Fibroblast of gingiva (primary cell): ENCODE results near the gene AKR1B1.
A peak's percentile ranks its signal among the peaks of the same experiment; 100 is the strongest.

Experiments used
- DNase-seq: peaks from one replicate; pipeline ENCODE4 v3.0.0-alpha.2; 2011; ENCODE audit warnings: low read depth

AKR1B1 gene

DNA sequence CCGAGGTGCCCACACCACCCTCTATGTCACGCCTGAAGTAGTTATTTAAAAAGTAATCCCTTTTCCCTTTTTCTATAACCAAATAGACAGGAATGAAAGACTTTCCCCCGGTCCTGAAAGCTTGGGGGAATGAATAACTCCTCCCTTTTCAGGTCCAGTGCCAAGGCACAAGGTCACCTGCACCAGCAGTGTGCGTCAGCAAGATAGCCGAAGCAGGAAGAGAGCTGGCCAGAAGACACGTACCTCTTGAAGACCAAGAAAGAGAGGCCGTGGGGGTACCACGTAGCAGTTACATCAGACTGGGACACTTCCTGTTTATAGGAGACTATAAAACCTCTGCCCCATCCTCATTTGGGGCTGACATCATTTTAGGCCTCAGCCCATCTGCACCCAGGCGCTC lies 10.7 kb upstream of the AKR1B1 start:
- DNase-seq, result no peak

DNA sequence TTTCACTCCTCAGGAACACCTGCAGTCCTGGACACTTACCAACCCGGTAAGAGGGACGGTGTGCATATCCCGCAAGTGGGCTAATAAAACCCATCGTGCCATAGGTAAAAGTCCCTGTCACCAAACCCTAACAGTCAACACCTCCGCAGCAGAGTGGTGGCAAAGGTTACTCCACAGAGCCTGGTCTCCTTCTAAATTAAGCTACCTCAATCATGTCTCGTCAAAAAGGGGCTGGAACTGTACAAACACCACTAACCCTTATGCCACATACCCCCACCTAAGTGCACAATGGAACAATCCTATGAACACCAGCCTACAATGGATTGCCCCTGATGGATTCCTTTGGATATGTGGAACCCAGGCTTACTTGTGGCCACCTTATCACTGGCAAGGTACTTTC lies 9.6 kb upstream of the AKR1B1 start:
- DNase-seq, result no peak

- no peak for DNase-seq
Measured at GRCh38 chr7:134468054-134468453, 9.2 kb upstream of the AKR1B1 start.

DNA sequence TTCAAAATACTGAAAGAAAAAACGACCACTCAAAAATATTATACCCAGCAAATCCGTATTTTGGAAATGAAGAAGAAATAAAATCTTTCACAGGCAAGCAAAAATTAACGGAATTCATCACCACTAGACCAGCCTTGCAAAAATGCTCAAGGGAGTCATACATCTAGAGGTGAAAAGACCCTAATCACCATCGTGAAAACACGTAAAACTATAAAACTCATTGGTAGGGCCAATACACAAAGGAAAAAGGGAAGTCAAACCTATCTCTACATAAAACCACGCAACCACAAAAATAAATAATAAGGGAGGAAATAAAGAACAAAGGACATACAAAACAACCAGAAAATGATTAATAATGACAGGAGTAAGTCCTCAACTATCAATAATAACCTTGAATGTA lies 6.6 kb upstream of the AKR1B1 start:
- DNase-seq, result no peak

- DNase-seq, result no peak
Measured at GRCh38 chr7:134464496-134464895, 5.6 kb upstream of the AKR1B1 start.

GRCh38 chr7:134463751-134464150 lies 4.9 kb upstream of the AKR1B1 start:
- DNase-seq, result no peak

DNA sequence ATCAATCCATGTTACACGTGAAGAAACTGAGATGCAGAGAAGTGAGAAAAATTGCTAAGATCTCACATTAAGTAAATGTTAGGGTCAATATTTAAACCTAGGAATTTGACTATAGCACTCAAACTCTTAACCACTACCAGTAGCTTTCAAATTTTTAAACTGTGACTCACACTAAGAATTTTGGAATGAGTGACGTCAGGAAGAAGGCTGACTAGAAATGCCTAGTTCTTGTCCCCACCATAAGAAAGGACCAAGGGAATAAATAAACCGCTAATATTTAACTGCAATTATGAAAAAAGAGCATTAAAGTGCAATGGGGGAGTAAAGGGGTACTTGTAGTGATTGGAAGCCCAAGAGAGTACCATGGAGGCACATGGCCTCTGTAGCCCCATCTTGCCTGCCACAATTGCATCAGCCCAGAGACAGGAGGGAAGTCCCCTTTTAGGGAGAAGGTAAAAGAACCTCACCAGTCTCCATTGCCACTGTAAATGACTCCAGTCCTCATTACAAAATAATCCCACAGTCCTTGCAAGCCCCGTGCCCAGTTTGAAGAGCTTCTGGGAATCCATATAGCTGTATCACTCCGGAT lies 3.5 kb upstream of the AKR1B1 start:
- DNase-seq, result peak; percentile 59

- DNase-seq, result no peak
Measured at GRCh38 chr7:134461916-134462315, 3.0 kb upstream of the AKR1B1 start.

GRCh38 chr7:134459981-134460380 lies 1.1 kb upstream of the AKR1B1 start:
- peak; percentile 44 for DNase-seq

GRCh38 chr7:134458341-134458805 lies 527 bp downstream of the AKR1B1 start:
- DNase-seq, result peak; percentile 39

DNA sequence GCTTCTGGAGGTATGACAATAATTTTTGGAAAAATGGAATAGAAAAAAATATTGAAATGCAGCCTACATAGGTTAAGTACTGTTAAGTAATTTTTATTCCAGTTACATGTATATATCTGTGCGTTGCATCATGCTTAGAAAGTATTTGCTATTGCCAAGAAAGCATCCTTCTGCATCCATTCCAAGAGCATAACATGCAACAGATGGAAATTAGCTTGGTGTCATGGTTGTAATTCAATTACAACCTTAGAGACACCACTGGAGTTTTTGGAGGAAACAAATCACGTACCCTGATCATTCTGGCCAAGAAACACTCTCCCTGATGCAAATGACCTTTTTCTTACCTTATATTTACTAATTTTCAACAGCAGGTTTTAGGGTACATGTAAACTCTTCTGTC lies 1.7 kb downstream of the AKR1B1 start:
- peak; percentile 57 for DNase-seq

GRCh38 chr7:134454277-134454676 lies 4.6 kb downstream of the AKR1B1 start:
- peak; percentile 27 for DNase-seq

- DNase-seq, result no peak
Measured at GRCh38 chr7:134453518-134453917, 5.4 kb downstream of the AKR1B1 start.

DNA sequence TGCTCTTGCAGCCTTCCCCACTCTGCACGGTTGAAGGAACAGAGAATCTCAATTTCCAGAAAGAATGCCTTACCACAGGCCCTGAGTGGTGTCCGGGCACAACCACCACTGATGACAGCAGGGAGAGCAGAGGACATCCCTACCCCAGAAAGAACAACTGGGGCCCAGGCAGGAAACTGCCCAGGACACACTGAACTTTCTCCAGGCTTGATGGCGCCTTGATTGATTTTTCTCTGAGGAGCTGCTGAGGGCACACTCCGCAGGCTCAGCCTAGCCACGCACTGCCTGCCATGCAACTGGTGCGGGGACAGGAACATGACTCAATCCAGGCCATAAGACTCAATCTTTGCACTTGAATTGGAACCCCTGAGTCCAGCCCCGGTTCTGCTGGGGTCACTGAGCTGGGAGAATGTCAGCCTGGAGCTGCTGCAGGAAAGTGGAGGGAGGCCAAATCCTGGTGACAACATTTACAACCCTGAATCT lies 5.9 kb downstream of the AKR1B1 start:
- no peak for DNase-seq

- DNase-seq, result no peak
Measured at GRCh38 chr7:134452419-134452838, 6.5 kb downstream of the AKR1B1 start.

DNA sequence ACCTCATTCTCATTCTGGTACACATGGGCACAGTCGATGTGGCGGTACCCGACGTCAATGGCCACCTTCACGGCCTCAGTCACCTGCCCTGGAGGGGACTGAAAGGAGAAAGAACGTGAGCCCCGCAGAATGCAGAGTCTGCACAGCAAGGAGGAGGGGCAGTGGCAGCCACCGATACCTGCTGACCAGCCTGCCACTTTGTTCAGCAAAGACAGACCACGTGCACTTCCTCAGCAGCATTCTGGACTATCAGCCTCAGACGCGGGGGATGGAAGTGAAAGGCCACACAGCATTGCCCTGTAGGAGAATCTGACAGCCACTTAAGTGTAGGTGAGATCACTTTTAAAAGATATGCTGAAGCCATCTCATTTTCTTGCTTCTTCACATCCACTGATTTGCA lies 7.2 kb downstream of the AKR1B1 start:
- DNase-seq, result no peak

- DNase-seq, result no peak
Measured at GRCh38 chr7:134450294-134451000, 8.5 kb downstream of the AKR1B1 start.

DNA sequence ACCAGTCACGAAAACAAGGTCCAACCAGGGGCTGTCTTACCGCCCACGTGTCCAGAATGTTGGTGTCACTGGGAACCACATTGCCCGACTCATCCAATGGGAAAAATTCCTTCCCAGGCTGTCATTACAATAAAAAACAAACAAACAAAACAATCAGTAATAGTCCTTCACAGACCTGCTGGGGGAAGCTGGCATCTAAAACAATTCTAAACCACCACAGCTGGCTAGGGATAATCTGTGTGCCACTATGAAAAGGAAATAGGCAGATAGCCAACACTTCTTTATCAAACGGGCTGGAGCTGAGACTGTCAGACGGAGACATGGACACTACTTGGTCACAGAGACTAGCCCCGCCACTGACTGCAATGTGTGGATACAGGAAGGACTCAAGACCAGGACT lies 9.2 kb downstream of the AKR1B1 start:
- DNase-seq, result no peak

DNA sequence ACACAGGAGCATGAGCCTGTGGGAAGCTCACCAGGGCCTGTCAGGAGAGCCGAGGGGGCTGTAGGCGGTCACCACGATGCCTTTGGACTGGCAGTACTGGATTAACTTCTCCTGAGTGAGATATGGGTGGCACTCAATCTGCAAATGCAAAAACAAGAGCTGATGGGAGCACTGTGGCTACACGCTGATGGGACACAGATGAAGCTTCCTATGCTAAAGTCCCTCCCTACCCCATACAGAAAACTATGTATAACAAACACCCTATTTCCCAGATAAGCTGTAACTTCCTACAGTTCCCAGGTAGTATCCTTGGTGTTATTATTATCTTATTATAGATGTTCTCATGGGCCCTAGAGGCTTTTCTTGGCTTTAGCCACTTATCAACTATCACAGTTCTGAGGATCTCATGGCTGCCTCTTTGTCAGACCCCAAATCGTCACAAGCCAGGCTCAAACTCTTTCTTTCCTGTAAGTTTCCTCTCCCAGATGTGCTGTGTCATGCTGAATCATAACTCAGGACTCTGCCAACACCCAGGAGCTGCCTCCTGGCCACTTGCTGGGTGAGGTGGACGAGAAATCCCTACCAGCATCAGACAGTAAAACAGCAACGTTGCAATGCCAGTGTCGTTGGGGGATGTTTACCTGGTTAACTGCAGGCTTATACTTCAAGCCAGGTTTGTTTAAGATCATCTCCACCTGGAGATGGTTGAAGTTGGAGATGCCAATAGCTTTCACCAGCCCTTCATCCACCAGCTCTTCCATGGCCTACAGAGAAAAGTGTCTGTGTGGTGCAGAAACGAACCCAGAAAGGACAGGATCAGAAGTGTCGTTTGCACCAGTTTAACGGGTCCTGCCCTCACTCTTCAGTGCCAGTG lies 10.3 kb downstream of the AKR1B1 start:
- peak; percentile 88 for DNase-seq

DNA sequence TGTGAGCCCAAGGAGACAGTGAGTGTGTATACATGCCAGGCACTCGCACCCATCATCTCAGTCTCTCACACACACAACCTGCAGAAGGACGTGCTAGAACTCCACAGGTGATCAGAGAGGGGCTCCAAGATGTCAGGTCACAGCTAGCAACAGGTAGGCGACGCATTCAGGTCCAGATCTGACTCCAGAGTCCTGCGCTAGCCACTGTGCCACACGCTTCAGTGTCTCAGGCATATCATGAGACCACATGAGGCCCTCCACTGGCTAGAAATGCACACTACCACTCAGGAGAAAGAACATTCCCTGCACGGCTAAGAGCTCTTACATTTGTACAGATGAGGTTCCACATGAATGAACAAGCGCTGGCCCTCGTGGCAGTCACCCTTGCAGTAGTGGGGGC lies 11.5 kb downstream of the AKR1B1 start:
- no peak for DNase-seq

GRCh38 chr7:134446923-134447322 lies 12.0 kb downstream of the AKR1B1 start:
- no peak for DNase-seq

GRCh38 chr7:134446446-134446845 lies 12.5 kb downstream of the AKR1B1 start:
- no peak for DNase-seq

GRCh38 chr7:134444961-134445315 lies 14.0 kb downstream of the AKR1B1 start:
- peak; percentile 14 for DNase-seq
